Endothelial cell of umbilical vein (primary cell): ENCODE results near the gene PACSIN2. TPM values are rescaled to one million over a fixed set of nuclear protein-coding genes. Genes with fewer than 3 reads are reported as not detected.

Source experiments
- BruUV-seq: library from RNA; stranded (reverse); fragments of 400-500 nt; replicated peaks from 2 replicates; lab custom pipeline; 2021; lab: Mats Ljungman, UMichigan
- CTCF ChIA-PET: fragments of 300-600, 350-600 bp; sonication (Branson Sonifier 250); formaldehyde crosslinking; loops from one replicate; lab custom pipeline; 2021; ENCODE audit warnings: antibody characterized with exemption, inconsistent platforms; lab: Charles Lee
- POLR2A ChIA-PET: fragments of 300-600, 350-600 bp; sonication (Branson Sonifier 250); formaldehyde crosslinking; loops from one replicate; lab custom pipeline; 2021; ENCODE audit warnings: antibody characterized with exemption, inconsistent platforms; lab: Charles Lee
- DNase-seq: peaks from one replicate; pipeline ENCODE4 v3.0.0-alpha.2; 2011; ENCODE audit warnings: low read depth, low spot score
- FAIRE-seq: peaks from 2 replicates; lab custom pipeline; 2011; peaks lifted over from hg19 to GRCh38; lab: Jason Lieb, UNC
- H2AFZ ChIP-seq: 2 replicates; pipeline ENCODE4 v1.6.0; 2012; ENCODE audit warnings: low read depth, low read length, control low read depth, inconsistent platforms
- H3K27ac ChIP-seq: 2 replicates; pipeline ENCODE4 v1.5.1; 2011; ENCODE audit warnings: low read depth, mild to moderate bottlenecking, control low read depth, low read length, moderate library complexity; ENCODE audit not compliant: insufficient read depth
- H3K27me3 ChIP-seq, 2 experiments: 2 replicates each; pipeline versions ENCODE4 v1.6.0 to v1.6.1; 2011; ENCODE audit warnings: low read length in 2 of 2, mixed read lengths in 1 of 2; ENCODE audit not compliant: control insufficient read depth in 2 of 2, insufficient read depth in 2 of 2
- H3K36me3 ChIP-seq, 2 experiments: 2 replicates in 1 of 2; 3 replicates in 1 of 2; pipeline ENCODE4 v1.5.1; 2011; ENCODE audit warnings: low read length in 2 of 2, mild to moderate bottlenecking in 1 of 2, moderate library complexity in 1 of 2; ENCODE audit not compliant: control insufficient read depth in 2 of 2, insufficient read depth in 2 of 2; ENCODE audit errors: extremely low read depth in 1 of 2
- H3K4me1 ChIP-seq: 3 replicates; pipeline ENCODE4 v1.5.1; 2011; ENCODE audit warnings: mild to moderate bottlenecking, low read length; ENCODE audit not compliant: control insufficient read depth, insufficient read depth; ENCODE audit errors: extremely low read depth
- H3K4me2 ChIP-seq: 2 replicates; pipeline ENCODE4 v1.6.1; 2011; ENCODE audit warnings: low read length, control low read depth, mixed read lengths; ENCODE audit not compliant: insufficient read depth
- H3K4me3 ChIP-seq, 3 experiments: fragments of 200-600 bp in 1 of 3; sonication (generic), shearing (Covaris generic) in 1 of 3; replicated peaks in 1 of 3; 2 replicates each; pipeline ENCODE4 v1.5.1; 2011 to 2016; ENCODE audit warnings: control low read depth in 3 of 3, low read length in 3 of 3, mild to moderate bottlenecking in 2 of 3, inconsistent platforms in 1 of 3, low read depth in 1 of 3, moderate library complexity in 1 of 3; ENCODE audit not compliant: insufficient read depth in 1 of 3
- H3K79me2 ChIP-seq: 2 replicates; pipeline ENCODE4 v1.6.0; 2012; ENCODE audit warnings: low read length, inconsistent platforms; ENCODE audit not compliant: control insufficient read depth, insufficient read depth
- H3K9ac ChIP-seq: replicated peaks from 2 replicates; pipeline ENCODE3; 2011; ENCODE audit warnings: low read length, control low read depth; ENCODE audit not compliant: insufficient read depth; ENCODE audit errors: extremely low read depth
- H3K9me1 ChIP-seq: replicated peaks from 3 replicates; pipeline ENCODE4 v1.6.0; 2011; ENCODE audit warnings: mild to moderate bottlenecking, low read length; ENCODE audit not compliant: control insufficient read depth, insufficient read depth; ENCODE audit errors: extremely low read depth
- H3K9me3 ChIP-seq: replicated peaks from 2 replicates; pipeline ENCODE4 v1.5.1; 2012; ENCODE audit warnings: low read length, inconsistent platforms; ENCODE audit not compliant: control insufficient read depth, insufficient read depth
- H4K20me1 ChIP-seq: replicated peaks from 2 replicates; pipeline ENCODE3; 2011; ENCODE audit warnings: mild to moderate bottlenecking, low read length; ENCODE audit not compliant: control insufficient read depth, insufficient read depth; ENCODE audit errors: extremely low read depth
- EZH2 ChIP-seq: IDR thresholded peaks from 2 replicates; pipeline ENCODE4 v1.6.1; 2012; ENCODE audit warnings: borderline replicate concordance, low read depth, mild to moderate bottlenecking, moderate library complexity, low read length, inconsistent platforms; ENCODE audit not compliant: severe bottlenecking
- FOS ChIP-seq: IDR thresholded peaks from 2 replicates; pipeline ENCODE4 v1.6.1; 2011; ENCODE audit warnings: mild to moderate bottlenecking, low read length, moderate library complexity, borderline replicate concordance; ENCODE audit not compliant: insufficient read depth
- GATA2 ChIP-seq: IDR thresholded peaks from 2 replicates; pipeline ENCODE4 v1.7.0; 2011; ENCODE audit warnings: low read depth, mild to moderate bottlenecking, moderate library complexity, mixed read lengths, low read length; ENCODE audit not compliant: insufficient read length, insufficient read depth
- JUN ChIP-seq: IDR thresholded peaks from 2 replicates; pipeline ENCODE4 v1.6.1; 2011; ENCODE audit warnings: borderline replicate concordance, low read depth; ENCODE audit not compliant: insufficient read length, insufficient read depth
- MAX ChIP-seq: IDR thresholded peaks from 2 replicates; pipeline ENCODE4 v1.6.1; 2011; ENCODE audit not compliant: insufficient read depth, insufficient read length
- MYC ChIP-seq: IDR thresholded peaks from one replicate; pipeline ENCODE4 v1.6.1; 2011; ENCODE audit warnings: mild to moderate bottlenecking, low read depth, low read length
- POLR2A ChIP-seq: IDR thresholded peaks from 2 replicates; pipeline ENCODE4 v1.6.1; 2012; ENCODE audit warnings: low read depth, mild to moderate bottlenecking, control low read depth, low read length
- POLR2AphosphoS5 ChIP-seq: IDR thresholded peaks from 2 replicates; pipeline ENCODE4 v1.6.1; 2012; ENCODE audit warnings: low read depth, mild to moderate bottlenecking, control low read depth, low read length, moderate library complexity; ENCODE audit not compliant: insufficient read depth
- dilution Hi-C: fragments of 300-500 bp; cut with MboI; formaldehyde crosslinking; loops from one replicate; pipeline ENCODE4 v1.15.0; 2019; ENCODE audit warnings: low sequenced_read_pairs; ENCODE audit not compliant: extremely low pct_ligation_motif_present
- intact Hi-C: fragments of 100-400 bp; cut with micrococcal nuclease; formaldehyde crosslinking; loops from one replicate; pipeline ENCODE4 v1.10.0; 2022
- polyA plus RNA-seq, 4 experiments: library from polyadenylated mRNA; depleted of rRNA in 3 of 4; stranded (reverse) in 3 of 4; unstranded in 1 of 4; fragments of >200 nt; gene quantifications; 2 replicates each; pipeline versions ENCODE4 v1.2.1 to v1.2.3, GENCODE V29; 2011 to 2012; ENCODE audit warnings: missing spikeins in 1 of 4
- total RNA-seq: library from RNA; stranded (reverse); gene quantifications from 2 replicates; pipeline ENCODE4 v1.2.3, GENCODE V29; 2021
- TF ChIP-seq, protein P1 (sequence below), 2 donors: IDR thresholded peaks; 1 replicate in 1 of 2; 2 replicates in 1 of 2; pipeline ENCODE4 v1.5.1; 2011; ENCODE audit warnings: low read length in 2 of 2, mild to moderate bottlenecking in 2 of 2, moderate library complexity in 2 of 2, control low read depth in 1 of 2, inconsistent platforms in 1 of 2, low read depth in 1 of 2; ENCODE audit not compliant: insufficient read depth in 1 of 2; ENCODE audit errors: extremely low read depth in 1 of 2

PACSIN2 gene
- total and polyA plus RNA-seq, 2 donors (not counting 3 experiments of a cell fraction or from before 2014, with no cell fraction given): 46.2 to 64.5 TPM

GRCh38 chr22:43047605-43048004, 32.7 kb upstream of the PACSIN2 start:
- Histone ChIP-seq H3K36me3 (no peaks in the 10 kb centered on the region), H3K9me3 (no peaks in the 10 kb centered on the region), H3K27ac (no peak overlapping the region), H3K27me3 (no peaks in the 10 kb centered on the region), H3K4me3 (no peak overlapping the region), H2AFZ (no peak overlapping the region), H3K79me2 (no peaks in the 10 kb centered on the region), H4K20me1 (no peaks in the 10 kb centered on the region), H3K4me1 (no peaks in the 10 kb centered on the region), H3K9me1 (no peaks in the 10 kb centered on the region), H3K9ac (no peak overlapping the region), H3K4me2 (no peak overlapping the region)
- dilution Hi-C loops (no loop called here), intact Hi-C loops (no loop called here)
- no TSS peak for BruUV-seq
- TF ChIP-seq FOS: no peak
- no peak for TF ChIP-seq EZH2
- TF ChIP-seq GATA2: no peak
- TF ChIP-seq MAX: no peak
- no peak for TF ChIP-seq POLR2A
- TF ChIP-seq POLR2AphosphoS5: no peak
- no peak for TF ChIP-seq MYC
- TF ChIP-seq, protein P1, sequence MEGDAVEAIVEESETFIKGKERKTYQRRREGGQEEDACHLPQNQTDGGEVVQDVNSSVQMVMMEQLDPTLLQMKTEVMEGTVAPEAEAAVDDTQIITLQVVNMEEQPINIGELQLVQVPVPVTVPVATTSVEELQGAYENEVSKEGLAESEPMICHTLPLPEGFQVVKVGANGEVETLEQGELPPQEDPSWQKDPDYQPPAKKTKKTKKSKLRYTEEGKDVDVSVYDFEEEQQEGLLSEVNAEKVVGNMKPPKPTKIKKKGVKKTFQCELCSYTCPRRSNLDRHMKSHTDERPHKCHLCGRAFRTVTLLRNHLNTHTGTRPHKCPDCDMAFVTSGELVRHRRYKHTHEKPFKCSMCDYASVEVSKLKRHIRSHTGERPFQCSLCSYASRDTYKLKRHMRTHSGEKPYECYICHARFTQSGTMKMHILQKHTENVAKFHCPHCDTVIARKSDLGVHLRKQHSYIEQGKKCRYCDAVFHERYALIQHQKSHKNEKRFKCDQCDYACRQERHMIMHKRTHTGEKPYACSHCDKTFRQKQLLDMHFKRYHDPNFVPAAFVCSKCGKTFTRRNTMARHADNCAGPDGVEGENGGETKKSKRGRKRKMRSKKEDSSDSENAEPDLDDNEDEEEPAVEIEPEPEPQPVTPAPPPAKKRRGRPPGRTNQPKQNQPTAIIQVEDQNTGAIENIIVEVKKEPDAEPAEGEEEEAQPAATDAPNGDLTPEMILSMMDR (IDR thresholded peaks at IDR 0.05; ENCODE audit: extremely low read depth in 1 of 2, insufficient read depth in 1 of 2, low read depth in 1 of 2, low read length in 2 of 2): no peak
- TF ChIP-seq JUN: no peak
- ChIA-PET POLR2A (interaction anchor here (0.6 kb wide), 1 partner anchor 212 kb away, joined by 5 read pairs; no protein-coding TSS in a partner anchor), CTCF (no interaction called here)
- FAIRE-seq (no peak), DNase-seq (no peak)
